ENCODE measurements around the gene PRMT6.
"Not testable (repeated sequence)": the region's sequence is repeated elsewhere in the genome, so short reads cannot be mapped to it uniquely, and the experiment has no call there.

PRMT6 gene

GRCh38 chr1:107073493-107073892 is 17.0 kb downstream of the PRMT6 start:
- TF ChIP-seq, protein P1, sequence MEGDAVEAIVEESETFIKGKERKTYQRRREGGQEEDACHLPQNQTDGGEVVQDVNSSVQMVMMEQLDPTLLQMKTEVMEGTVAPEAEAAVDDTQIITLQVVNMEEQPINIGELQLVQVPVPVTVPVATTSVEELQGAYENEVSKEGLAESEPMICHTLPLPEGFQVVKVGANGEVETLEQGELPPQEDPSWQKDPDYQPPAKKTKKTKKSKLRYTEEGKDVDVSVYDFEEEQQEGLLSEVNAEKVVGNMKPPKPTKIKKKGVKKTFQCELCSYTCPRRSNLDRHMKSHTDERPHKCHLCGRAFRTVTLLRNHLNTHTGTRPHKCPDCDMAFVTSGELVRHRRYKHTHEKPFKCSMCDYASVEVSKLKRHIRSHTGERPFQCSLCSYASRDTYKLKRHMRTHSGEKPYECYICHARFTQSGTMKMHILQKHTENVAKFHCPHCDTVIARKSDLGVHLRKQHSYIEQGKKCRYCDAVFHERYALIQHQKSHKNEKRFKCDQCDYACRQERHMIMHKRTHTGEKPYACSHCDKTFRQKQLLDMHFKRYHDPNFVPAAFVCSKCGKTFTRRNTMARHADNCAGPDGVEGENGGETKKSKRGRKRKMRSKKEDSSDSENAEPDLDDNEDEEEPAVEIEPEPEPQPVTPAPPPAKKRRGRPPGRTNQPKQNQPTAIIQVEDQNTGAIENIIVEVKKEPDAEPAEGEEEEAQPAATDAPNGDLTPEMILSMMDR (IDR thresholded peaks at IDR 0.05; ENCODE audit: extremely low read depth, missing control alignments): no peak
- DNase-seq (ENCODE audit: low spot score): no peak

GRCh38 chr1:107076841-107077240 is 20.4 kb downstream of the PRMT6 start:
- no peak for DNase-seq (ENCODE audit: low spot score)
- TF ChIP-seq, protein P1 (IDR thresholded peaks at IDR 0.05; ENCODE audit: extremely low read depth, missing control alignments): no peak

DNA sequence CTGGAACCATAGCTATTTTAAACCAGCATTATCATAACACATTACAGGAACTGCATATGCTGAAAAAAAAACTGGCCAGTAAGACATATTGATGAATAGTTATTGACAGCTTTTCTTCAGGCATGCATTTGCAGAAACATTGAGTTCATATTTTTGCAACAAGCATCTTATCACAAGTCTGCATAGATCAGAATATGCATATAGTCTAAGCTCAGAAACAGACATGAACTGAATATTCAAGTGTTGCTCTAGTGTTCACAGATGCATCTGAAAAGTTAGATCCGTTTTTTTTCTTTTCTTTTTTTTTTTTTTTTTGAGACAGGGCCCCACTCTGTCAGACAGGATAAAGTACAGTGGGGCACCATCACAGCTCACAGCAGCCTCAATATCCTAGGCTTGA is 22.8 kb downstream of the PRMT6 start:
- no peak for DNase-seq (ENCODE audit: low spot score)
- TF ChIP-seq, protein P1 (IDR thresholded peaks at IDR 0.05; ENCODE audit: extremely low read depth, missing control alignments): no peak

GRCh38 chr1:107081102-107081501 is 24.6 kb downstream of the PRMT6 start:
- no peak for DNase-seq (ENCODE audit: low spot score)
- TF ChIP-seq, protein P1 (IDR thresholded peaks at IDR 0.05; ENCODE audit: extremely low read depth, missing control alignments): no peak

- TF ChIP-seq, protein P1 (IDR thresholded peaks at IDR 0.05; ENCODE audit: extremely low read depth, missing control alignments): no peak
- DNase-seq (ENCODE audit: low spot score): no peak
Observed at GRCh38 chr1:107091418-107091817, 34.9 kb downstream of the PRMT6 start.

DNA sequence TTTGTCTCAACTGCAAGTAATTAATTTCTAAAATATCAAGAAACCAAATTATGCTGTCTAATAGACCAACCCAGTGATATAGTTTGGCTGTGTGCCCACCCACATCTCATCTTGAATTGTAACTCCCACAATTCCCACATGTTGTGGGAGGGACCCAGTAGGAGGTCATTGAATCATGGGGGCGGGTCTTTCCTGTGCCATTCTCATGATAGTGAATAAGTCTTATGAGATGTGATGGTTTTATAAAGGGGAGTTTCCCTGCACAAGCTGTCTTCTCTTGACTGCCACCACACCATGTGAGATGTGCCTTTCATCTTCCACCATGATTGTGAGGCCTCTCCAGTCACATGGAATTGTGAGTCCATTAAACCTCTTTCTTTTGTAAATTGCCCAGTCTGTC is 36.9 kb downstream of the PRMT6 start:
- not testable (repeated sequence) for DNase-seq (ENCODE audit: low spot score)

DNA sequence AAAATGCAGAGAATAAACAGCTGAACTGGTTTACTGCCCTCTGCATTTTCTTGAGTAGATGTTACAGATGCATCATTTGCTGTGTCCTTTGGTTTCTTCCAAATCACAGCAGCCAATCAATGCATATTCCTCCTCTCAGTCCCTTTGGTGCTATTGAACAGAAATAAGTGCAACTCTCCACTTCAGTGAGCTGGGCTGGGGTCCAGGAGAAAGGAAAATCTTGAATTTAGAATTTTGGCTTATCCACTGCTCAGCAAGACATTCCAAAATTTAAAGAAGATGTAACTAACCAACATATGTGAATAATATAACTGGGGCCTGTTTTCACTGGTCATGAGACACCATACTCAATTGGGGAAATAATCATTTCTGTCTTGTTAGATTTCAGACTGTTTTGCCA is 39.2 kb downstream of the PRMT6 start:
- TF ChIP-seq, protein P1 (IDR thresholded peaks at IDR 0.05; ENCODE audit: extremely low read depth, missing control alignments): no peak

GRCh38 chr1:107096690-107097089 is 40.2 kb downstream of the PRMT6 start:
- no peak for DNase-seq (ENCODE audit: low spot score)
- TF ChIP-seq, protein P1 (IDR thresholded peaks at IDR 0.05; ENCODE audit: extremely low read depth, missing control alignments): no peak

More for the DNA sequence above, 39.2 kb downstream of the PRMT6 start:
- no peak for DNase-seq (ENCODE audit: low spot score)
